Panc1 (cell line): ENCODE results near the gene ZNF121. TPM values are rescaled to one million over a fixed set of nuclear protein-coding genes. Genes with fewer than 3 reads are reported as not detected.

Experiments used
- ATAC-seq: fragments of 200-7000 bp; cut with Tn5 transposase; 2 replicates; pipeline ENCODE4 v1.9.1; 2020; ENCODE audit warnings: mild to moderate bottlenecking, moderate library complexity
- BruUV-seq: library from RNA; stranded (reverse); fragments of 400-500 nt; replicated peaks from 2 replicates; lab custom pipeline; 2021; lab: Mats Ljungman, UMichigan
- CTCF ChIA-PET: fragments of 300-600 bp; sonication (Branson Sonifier 250); formaldehyde crosslinking; loops from one replicate; lab custom pipeline; 2022; ENCODE audit warnings: antibody characterized with exemption; lab: Charles Lee
- POLR2A ChIA-PET: fragments of 300-600 bp; sonication (Branson Sonifier 250); formaldehyde crosslinking; loops from one replicate; lab custom pipeline; 2022; ENCODE audit warnings: antibody characterized with exemption; lab: Charles Lee
- DNase-seq: peaks from one replicate; pipeline ENCODE4 v3.0.0-alpha.2; 2010; ENCODE audit warnings: low read depth, low spot score
- H3K27ac ChIP-seq: 2 replicates; pipeline ENCODE4 v1.5.1; 2011; ENCODE audit warnings: mild to moderate bottlenecking, low read length, inconsistent platforms
- H3K27me3 ChIP-seq: fragments of 200-500 bp; sonication (Bioruptor generic); 2 replicates; pipeline ENCODE4 v1.6.0; 2014; ENCODE audit warnings: low read length, inconsistent platforms; ENCODE audit not compliant: control insufficient read depth, insufficient read depth
- H3K36me3 ChIP-seq: fragments of 200-500 bp; sonication (Bioruptor generic); 2 replicates; pipeline ENCODE4 v1.5.1; 2014; ENCODE audit warnings: inconsistent platforms, mild to moderate bottlenecking, low read length, moderate library complexity; ENCODE audit not compliant: control insufficient read depth, insufficient read depth
- H3K4me1 ChIP-seq: 2 replicates; pipeline ENCODE4 v1.5.1; 2011; ENCODE audit warnings: inconsistent platforms, mild to moderate bottlenecking, low read length, moderate library complexity; ENCODE audit not compliant: control insufficient read depth, insufficient read depth
- H3K4me3 ChIP-seq, 2 experiments: 2 replicates each; pipeline ENCODE4 v1.5.1; 2011 to 2012; ENCODE audit warnings: low read depth in 2 of 2, low read length in 2 of 2, mild to moderate bottlenecking in 2 of 2, inconsistent platforms in 1 of 2, moderate library complexity in 1 of 2
- H3K9me3 ChIP-seq: fragments of 200-500 bp; sonication (Bioruptor generic); 2 replicates; pipeline ENCODE4 v1.5.1; 2014; ENCODE audit warnings: low read depth, mild to moderate bottlenecking, inconsistent platforms, low read length, moderate library complexity; ENCODE audit not compliant: control insufficient read depth, insufficient read depth
- POLR2AphosphoS5 ChIP-seq: IDR thresholded peaks from 2 replicates; pipeline ENCODE4 v1.6.1; 2012; ENCODE audit warnings: mild to moderate bottlenecking, low read depth, low read length, moderate library complexity
- SIN3A ChIP-seq: IDR thresholded peaks from 2 replicates; pipeline ENCODE4 v1.6.1; 2012; ENCODE audit warnings: low read depth, mild to moderate bottlenecking, low read length, moderate library complexity, borderline replicate concordance; ENCODE audit not compliant: insufficient read depth
- TCF7L2 ChIP-seq: IDR thresholded peaks from 2 replicates; pipeline ENCODE4 v1.6.1; 2011; ENCODE audit warnings: mild to moderate bottlenecking, low read depth, low read length, inconsistent platforms
- in situ Hi-C: cut with HindIII; loops from 2 replicates; pipeline ENCODE4 v1.10.0; 2016; ENCODE audit warnings: low sequenced_read_pairs, low pct_unique_long_range_greater_than_20kb
- intact Hi-C: fragments of 100-400 bp; cut with micrococcal nuclease; formaldehyde crosslinking; loops from one replicate; pipeline ENCODE4 v1.10.0; 2022; ENCODE audit not compliant: unreplicated experiment
- total RNA-seq: library from RNA; stranded (reverse); gene quantifications from one replicate; pipeline ENCODE4 v1.2.1, GENCODE V29; 2021; ENCODE audit not compliant: unreplicated experiment
- TF ChIP-seq, protein P1 (sequence below), 2 experiments: IDR thresholded peaks; 2 replicates each; pipeline ENCODE4 v1.6.1; 2011 to 2012; ENCODE audit warnings: low read depth in 2 of 2, control low read depth in 1 of 2, low read length in 1 of 2, mild to moderate bottlenecking in 1 of 2, moderate library complexity in 1 of 2; ENCODE audit not compliant: insufficient read depth in 1 of 2

ZNF121 gene
- total RNA-seq, 1 experiment from 2014 or later: 48.4 TPM

DNA sequence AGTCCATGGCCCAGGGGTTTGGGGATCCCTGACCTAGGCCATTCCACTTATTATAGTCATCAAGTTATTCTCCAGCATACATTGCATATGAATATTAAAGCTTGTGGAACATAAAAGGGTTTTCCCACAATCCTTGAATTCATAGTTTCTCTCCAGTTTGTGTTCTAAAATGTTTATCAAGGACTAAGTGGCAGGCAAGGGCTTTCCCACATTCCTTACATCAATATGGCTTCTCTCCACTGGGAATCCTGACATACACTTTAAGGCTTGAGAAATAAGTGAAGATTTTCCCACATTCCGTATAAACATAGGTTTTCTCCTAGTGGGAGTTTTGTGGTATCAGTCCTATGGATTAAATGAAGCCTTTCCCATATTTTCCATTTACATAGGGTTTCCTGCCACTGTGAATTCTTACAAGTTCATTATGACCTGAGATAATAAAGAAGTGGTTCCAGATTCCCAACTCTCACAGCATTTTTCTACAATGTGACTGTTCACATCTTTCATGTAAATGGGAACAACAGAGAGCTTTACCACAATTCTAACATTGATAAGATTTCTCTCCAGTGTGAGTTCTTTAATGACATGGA, 60.3 kb downstream of the ZNF121 start:
- Histone ChIP-seq H3K4me3 (no peak overlapping the region), H3K27ac (no peak overlapping the region), H3K4me1 (no peaks in the 10 kb centered on the region), H3K27me3 (no peaks in the 10 kb centered on the region), H3K36me3 (no peaks in the 10 kb centered on the region), H3K9me3 (peaks cover 35% of the 10 kb centered on the region)
- POLR2A ChIA-PET: no interaction called here
- in situ Hi-C loops: no loop called here
- ATAC-seq (no peak), DNase-seq (no peak)
- CTCF ChIA-PET: interaction anchor here (0.7 kb wide), 1 partner anchor 10 kb away, joined by 8 read pairs; no protein-coding TSS in a partner anchor
- no peak for TF ChIP-seq TCF7L2
- TF ChIP-seq SIN3A: no peak
- TF ChIP-seq, protein P1, sequence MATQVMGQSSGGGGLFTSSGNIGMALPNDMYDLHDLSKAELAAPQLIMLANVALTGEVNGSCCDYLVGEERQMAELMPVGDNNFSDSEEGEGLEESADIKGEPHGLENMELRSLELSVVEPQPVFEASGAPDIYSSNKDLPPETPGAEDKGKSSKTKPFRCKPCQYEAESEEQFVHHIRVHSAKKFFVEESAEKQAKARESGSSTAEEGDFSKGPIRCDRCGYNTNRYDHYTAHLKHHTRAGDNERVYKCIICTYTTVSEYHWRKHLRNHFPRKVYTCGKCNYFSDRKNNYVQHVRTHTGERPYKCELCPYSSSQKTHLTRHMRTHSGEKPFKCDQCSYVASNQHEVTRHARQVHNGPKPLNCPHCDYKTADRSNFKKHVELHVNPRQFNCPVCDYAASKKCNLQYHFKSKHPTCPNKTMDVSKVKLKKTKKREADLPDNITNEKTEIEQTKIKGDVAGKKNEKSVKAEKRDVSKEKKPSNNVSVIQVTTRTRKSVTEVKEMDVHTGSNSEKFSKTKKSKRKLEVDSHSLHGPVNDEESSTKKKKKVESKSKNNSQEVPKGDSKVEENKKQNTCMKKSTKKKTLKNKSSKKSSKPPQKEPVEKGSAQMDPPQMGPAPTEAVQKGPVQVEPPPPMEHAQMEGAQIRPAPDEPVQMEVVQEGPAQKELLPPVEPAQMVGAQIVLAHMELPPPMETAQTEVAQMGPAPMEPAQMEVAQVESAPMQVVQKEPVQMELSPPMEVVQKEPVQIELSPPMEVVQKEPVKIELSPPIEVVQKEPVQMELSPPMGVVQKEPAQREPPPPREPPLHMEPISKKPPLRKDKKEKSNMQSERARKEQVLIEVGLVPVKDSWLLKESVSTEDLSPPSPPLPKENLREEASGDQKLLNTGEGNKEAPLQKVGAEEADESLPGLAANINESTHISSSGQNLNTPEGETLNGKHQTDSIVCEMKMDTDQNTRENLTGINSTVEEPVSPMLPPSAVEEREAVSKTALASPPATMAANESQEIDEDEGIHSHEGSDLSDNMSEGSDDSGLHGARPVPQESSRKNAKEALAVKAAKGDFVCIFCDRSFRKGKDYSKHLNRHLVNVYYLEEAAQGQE (IDR thresholded peaks at IDR 0.05; ENCODE audit: insufficient read depth in 1 of 2, low read depth in 2 of 2, low read length in 1 of 2): no peak
- TF ChIP-seq POLR2AphosphoS5: no peak
- intact Hi-C loops: no loop called here
- BruUV-seq: no TSS peak

Other genes with a start within 250 kb of the ZNF121 start
- 4.6 TPM for gene ZNF177, start 221.5 kb downstream of the ZNF121 start, total RNA-seq
- 10.5 TPM for gene ZNF266, start 148.9 kb downstream of the ZNF121 start, total RNA-seq
- gene ZNF560, start 85.9 kb downstream of the ZNF121 start, total RNA-seq: not detected
- 6.1 TPM for gene ZNF426, start 45.9 kb downstream of the ZNF121 start, total RNA-seq
- gene ZNF561, start 36.7 kb upstream of the ZNF121 start, total RNA-seq: 15.9 TPM
- gene ZNF562, start 90.6 kb upstream of the ZNF121 start, total RNA-seq: 29.5 TPM
- 10.2 TPM for gene ZNF846, start 184.2 kb upstream of the ZNF121 start, total RNA-seq
- 29.2 TPM for gene FBXL12, start 234.6 kb upstream of the ZNF121 start, total RNA-seq
- gene UBL5, start 243.4 kb upstream of the ZNF121 start, total RNA-seq: 379 TPM